ENCODE data around the gene TMEM253. TPM values are rescaled to one million over a fixed set of nuclear protein-coding genes. Genes with fewer than 3 reads are reported as not detected.

The TMEM253 gene
- polyA plus RNA-seq, 1 donor = 62.3 TPM

DNA sequence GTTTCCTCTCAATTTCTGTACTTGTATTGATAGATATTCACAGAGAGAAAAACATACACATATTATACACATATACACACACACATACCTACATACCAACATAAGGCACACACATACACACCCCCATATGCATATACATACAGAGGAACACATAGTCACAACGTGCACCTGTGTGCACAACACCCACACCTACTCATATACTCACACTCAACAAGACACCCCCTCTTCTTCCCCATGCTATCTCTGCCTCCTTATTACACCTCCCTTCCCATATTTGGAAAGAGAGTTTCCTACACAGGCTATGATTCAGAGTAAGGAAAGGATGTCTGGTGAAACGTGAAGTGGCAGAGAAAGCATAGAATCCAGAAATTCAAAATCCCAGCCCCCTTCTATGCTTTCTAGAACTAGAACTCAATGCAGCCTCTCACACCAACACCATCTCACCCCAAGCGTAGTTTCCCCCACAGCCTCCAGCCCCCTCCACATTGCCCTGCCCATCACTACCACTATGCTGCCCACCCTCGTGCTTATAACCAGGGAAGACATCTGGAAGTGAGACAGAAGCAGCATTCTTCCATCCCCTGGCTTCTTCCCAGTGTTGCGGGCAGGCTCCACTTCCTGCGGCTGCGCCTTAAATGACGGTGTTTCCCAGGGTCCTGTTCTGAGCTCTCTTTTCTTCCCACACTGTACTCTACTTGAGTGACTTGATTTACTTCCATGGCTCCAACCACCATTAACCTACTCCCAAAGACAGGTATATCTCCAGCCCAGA lies 40.8 kb upstream of the TMEM253 start:
- peak overlapping the region; percentile 46 for H3K27ac ChIP-seq (ENCODE audit: low read length)
- no peak overlapping the region for H3K4me3 ChIP-seq (ENCODE audit: low read length)

DNA sequence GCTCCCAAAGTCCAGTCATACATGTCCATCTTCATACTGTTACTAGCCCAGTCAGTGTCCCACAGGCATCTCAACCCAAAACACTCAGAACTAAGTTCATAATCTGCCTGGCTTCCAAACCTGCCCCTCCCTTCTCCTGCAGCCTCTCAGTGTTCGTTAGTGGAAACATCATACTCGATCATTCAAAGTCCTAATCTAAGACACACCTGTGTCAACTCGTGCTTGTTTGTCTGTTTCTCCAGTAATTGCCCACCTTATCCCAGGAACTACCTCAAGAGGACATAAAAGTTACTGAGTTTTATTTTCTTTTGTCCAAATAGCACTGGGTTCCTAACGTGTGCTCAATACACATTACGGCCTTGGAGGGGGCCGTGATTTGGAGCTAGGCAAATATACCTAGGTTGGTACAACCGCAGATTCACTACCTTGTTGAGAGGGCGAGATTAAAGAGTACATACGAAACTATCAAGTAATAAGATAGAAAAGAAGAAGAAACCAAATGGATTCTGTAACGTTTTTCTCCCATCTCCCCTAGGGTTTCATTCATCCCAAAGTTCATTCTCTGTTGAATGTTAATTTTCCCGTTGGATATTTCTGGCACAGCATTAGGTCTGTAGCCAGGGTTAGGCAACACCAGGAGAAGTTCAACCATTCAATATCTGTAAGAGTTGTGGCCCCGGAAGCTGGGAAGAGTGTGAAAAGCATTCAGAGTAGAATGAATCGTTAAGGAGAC lies 40.1 kb upstream of the TMEM253 start:
- peaks cover 11% of the 10 kb centered on the region for H3K4me1 ChIP-seq (ENCODE audit: control insufficient read depth, insufficient read depth, low read length)
- no peaks in the 10 kb centered on the region for H3K27me3 ChIP-seq (ENCODE audit: control insufficient read depth, insufficient read depth, low read length)
- no peaks in the 10 kb centered on the region for H3K9me3 ChIP-seq (ENCODE audit: control insufficient read depth, low read depth, low read length)
- H3K4me3 ChIP-seq (ENCODE audit: low read length) = no peak overlapping the region
- WGBS (ENCODE audit: insufficient coverage, low lambda C conversion rate) = 26% methylated on average over 5 of the region's 13 CpGs
- no peaks in the 10 kb centered on the region for H3K36me3 ChIP-seq (ENCODE audit: control insufficient read depth, insufficient read depth, low read length)
- H3K27ac ChIP-seq (ENCODE audit: low read length) = peak overlapping the region; percentile 46
- peak in 1 of 2 donors; percentile 51 for DNase-seq

More for the DNA sequence above, 40.8 kb upstream of the TMEM253 start:
- H3K27me3 ChIP-seq (ENCODE audit: control insufficient read depth, insufficient read depth, low read length) = no peaks in the 10 kb centered on the region
- DNase-seq = no peak
- peaks cover 16% of the 10 kb centered on the region for H3K4me1 ChIP-seq (ENCODE audit: control insufficient read depth, insufficient read depth, low read length)
- WGBS (ENCODE audit: insufficient coverage, low lambda C conversion rate) = 100% methylated on average over 2 of the region's 8 CpGs
- no peaks in the 10 kb centered on the region for H3K9me3 ChIP-seq (ENCODE audit: control insufficient read depth, low read depth, low read length)
- H3K36me3 ChIP-seq (ENCODE audit: control insufficient read depth, insufficient read depth, low read length) = no peaks in the 10 kb centered on the region

DNA sequence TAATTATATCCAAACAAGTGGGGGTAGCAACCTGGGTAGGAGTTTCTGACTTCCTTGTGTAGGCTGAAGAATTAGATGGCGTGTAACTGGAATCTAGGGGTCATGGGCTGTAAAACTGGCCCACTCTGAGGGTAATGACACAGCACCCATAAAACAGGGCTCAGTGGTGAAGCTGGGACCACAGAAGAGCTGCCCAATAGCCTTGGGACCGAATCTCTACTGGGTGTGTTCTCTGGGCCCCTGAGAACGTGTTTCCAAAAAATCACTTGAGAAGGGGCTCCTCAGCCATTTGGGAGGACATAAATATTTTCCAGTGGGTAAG lies 39.6 kb upstream of the TMEM253 start:
- WGBS (ENCODE audit: insufficient coverage, low lambda C conversion rate) = no CpG with 5 or more reads among the region's 3 CpGs
- Histone ChIP-seq H3K27ac (ENCODE audit: low read length) (peak overlapping the region; percentile 46), H3K9me3 (ENCODE audit: control insufficient read depth, low read depth, low read length) (no peaks in the 10 kb centered on the region)

DNA sequence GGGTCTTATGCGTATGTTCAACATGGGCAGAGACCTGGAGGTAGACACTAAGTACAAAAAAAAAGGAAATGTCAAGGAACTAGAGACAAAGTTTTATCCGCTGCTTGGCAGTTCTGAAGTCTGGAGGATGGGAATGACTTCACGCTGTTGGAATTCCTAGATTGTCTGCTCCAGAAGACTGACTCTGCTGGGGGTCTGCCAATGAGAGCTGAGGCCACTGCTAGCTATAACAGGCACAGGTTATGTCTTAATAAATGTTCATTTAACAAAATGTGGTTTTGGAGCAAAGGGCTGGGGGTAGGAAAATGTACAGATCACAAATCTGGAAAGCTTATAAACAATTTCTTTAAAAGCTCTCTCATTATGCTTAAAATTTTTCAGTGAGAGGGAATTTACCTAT lies 37.4 kb upstream of the TMEM253 start:
- Histone ChIP-seq H3K4me1 (ENCODE audit: control insufficient read depth, insufficient read depth, low read length) (peaks cover 10% of the 10 kb centered on the region), H3K9me3 (ENCODE audit: control insufficient read depth, low read depth, low read length) (no peaks in the 10 kb centered on the region), H3K36me3 (ENCODE audit: control insufficient read depth, insufficient read depth, low read length) (no peaks in the 10 kb centered on the region), H3K27ac (ENCODE audit: low read length) (no peak overlapping the region), H3K4me3 (ENCODE audit: low read length) (no peak overlapping the region), H3K27me3 (ENCODE audit: control insufficient read depth, insufficient read depth, low read length) (no peaks in the 10 kb centered on the region)
- 67% methylated on average over 1 of the region's 3 CpGs for WGBS (ENCODE audit: insufficient coverage, low lambda C conversion rate)
- no peak for DNase-seq

More for the DNA sequence above, 39.6 kb upstream of the TMEM253 start:
- Histone ChIP-seq H3K4me3 (ENCODE audit: low read length) (no peak overlapping the region), H3K4me1 (ENCODE audit: control insufficient read depth, insufficient read depth, low read length) (peaks cover 8% of the 10 kb centered on the region), H3K27me3 (ENCODE audit: control insufficient read depth, insufficient read depth, low read length) (no peaks in the 10 kb centered on the region), H3K36me3 (ENCODE audit: control insufficient read depth, insufficient read depth, low read length) (no peaks in the 10 kb centered on the region)
- no peak for DNase-seq

DNA sequence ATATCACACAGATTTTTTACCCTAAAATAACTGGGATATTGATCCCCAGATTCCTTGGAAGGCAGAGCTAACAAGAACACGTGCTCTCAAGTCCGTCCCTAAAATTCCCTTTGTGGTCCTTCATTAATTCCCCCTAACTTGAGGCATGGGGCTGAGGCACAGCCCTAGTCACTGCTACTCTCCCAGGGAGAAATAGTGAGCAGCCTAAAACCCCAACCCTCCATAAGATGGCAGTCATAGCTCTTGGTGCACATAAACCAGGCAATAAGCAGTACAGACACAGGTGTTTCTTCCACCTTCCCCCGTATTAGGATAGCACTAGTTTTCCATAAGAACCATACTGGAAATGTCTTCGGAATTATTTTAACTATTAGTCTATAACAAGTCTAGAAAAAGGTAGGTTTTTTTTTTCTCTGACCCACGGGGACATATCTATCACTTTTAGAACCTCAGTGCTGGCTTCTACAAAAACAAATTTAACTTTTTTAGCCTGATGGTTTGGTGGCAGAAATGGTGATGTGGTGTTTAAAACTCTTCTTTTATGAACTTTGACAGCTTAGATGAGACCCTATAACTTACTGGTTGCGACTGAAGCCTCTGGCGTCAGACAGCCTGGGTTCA lies 33.9 kb upstream of the TMEM253 start:
- no peak for DNase-seq
- 53% methylated on average over 2 of the region's 7 CpGs for WGBS (ENCODE audit: insufficient coverage, low lambda C conversion rate)
- Histone ChIP-seq H3K9me3 (ENCODE audit: control insufficient read depth, low read depth, low read length) (no peaks in the 10 kb centered on the region), H3K4me3 (ENCODE audit: low read length) (no peak overlapping the region), H3K27ac (ENCODE audit: low read length) (no peak overlapping the region), H3K36me3 (ENCODE audit: control insufficient read depth, insufficient read depth, low read length) (no peaks in the 10 kb centered on the region), H3K4me1 (ENCODE audit: control insufficient read depth, insufficient read depth, low read length) (peaks cover 24% of the 10 kb centered on the region), H3K27me3 (ENCODE audit: control insufficient read depth, insufficient read depth, low read length) (peaks cover 10% of the 10 kb centered on the region)

DNA sequence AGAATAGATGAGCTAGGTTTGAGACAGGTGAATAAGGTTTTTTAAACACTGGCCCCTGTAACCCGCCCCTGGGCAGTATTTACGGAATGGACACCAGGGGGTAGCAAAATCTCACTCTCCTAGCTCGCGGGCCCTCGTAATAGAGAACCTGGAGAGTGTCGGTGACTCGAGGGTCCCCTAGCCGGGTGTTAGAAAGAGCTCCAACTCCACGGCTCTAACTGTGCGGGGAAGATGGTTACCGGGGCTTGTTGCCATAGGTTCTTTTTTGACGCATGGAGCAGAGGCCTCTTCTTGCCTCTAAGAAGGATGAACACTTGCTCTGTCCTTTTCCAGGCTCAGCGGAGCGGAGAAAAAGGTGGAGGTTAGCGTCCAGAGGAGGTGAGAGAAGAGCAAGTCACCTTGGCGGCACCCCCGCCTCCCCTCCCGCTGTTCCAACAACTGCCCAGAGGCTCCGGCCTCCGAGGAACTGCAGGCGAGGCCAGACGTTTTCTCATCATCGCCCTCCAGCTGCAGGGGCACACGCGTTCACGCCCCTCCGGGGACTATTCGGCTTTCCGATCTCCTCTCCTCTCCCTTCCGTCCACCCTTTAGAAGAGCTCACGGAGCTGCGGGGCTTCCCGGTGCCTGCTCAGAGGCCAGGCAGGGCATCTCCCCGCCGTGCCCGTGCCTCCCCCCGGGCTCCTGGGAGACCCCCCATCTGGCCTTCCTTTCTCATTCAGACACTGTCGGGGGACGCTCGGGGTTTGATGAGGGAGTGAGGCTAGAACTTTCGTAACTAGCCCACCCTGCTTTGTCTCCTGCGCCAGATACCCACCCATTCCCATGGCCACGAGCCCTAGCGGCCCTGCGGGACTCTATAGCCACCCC lies 32.1 kb upstream of the TMEM253 start:
- DNase-seq = peak in 1 of 2 donors; percentile 57
- H3K36me3 ChIP-seq (ENCODE audit: control insufficient read depth, insufficient read depth, low read length) = peaks cover 8% of the 10 kb centered on the region
- H3K4me3 ChIP-seq (ENCODE audit: low read length) = peak overlapping the region; percentile 60
- H3K27me3 ChIP-seq (ENCODE audit: control insufficient read depth, insufficient read depth, low read length) = peaks cover 10% of the 10 kb centered on the region
- no CpG with 5 or more reads among the region's 45 CpGs for WGBS (ENCODE audit: insufficient coverage, low lambda C conversion rate)
- peak overlapping the region; percentile 78 for H3K27ac ChIP-seq (ENCODE audit: low read length)
- peaks cover 24% of the 10 kb centered on the region for H3K4me1 ChIP-seq (ENCODE audit: control insufficient read depth, insufficient read depth, low read length)
- no peaks in the 10 kb centered on the region for H3K9me3 ChIP-seq (ENCODE audit: control insufficient read depth, low read depth, low read length)

DNA sequence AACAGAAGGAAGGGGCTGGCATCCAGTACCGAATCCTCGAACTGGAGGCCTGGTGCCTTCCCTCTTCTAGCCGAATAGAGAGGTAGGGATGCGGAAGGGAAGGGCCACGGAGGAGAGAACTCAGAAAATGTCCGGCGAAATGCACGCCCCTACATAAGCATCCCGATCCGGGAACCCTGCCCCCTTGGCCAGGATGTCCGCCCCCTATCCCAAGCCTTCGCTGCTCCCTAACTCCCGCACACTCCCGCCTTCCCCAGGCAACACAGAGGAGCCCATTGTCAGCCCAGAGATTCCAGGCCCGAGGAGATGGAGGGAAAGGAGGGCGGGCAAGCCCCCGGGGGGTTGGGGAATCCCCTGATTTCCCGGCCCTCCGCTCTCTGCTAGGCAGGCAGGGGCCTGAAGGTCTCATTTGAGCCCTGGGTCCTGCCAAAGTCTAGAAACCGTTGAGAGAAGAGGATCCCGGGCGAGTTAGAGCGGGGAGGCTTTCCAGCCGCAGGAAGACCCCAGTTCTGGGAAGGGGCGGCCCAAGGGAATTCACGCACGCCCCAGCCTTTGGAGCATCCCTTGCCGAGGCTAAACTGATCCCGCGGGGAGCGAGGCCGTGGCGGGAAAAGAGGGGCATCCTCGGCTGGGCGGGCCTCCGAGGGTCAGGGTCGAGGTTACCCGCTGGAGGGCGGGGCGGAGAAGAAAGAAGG lies 31.3 kb upstream of the TMEM253 start:
- Histone ChIP-seq H3K27ac (ENCODE audit: low read length) (peak overlapping the region; percentile 78), H3K27me3 (ENCODE audit: control insufficient read depth, insufficient read depth, low read length) (peaks cover 10% of the 10 kb centered on the region), H3K36me3 (ENCODE audit: control insufficient read depth, insufficient read depth, low read length) (peaks cover 15% of the 10 kb centered on the region), H3K4me1 (ENCODE audit: control insufficient read depth, insufficient read depth, low read length) (peaks cover 24% of the 10 kb centered on the region), H3K9me3 (ENCODE audit: control insufficient read depth, low read depth, low read length) (no peaks in the 10 kb centered on the region), H3K4me3 (ENCODE audit: low read length) (peak overlapping the region; percentile 60)
- no CpG with 5 or more reads among the region's 40 CpGs for WGBS (ENCODE audit: insufficient coverage, low lambda C conversion rate)
- peak; percentile 37 to 60 for DNase-seq

DNA sequence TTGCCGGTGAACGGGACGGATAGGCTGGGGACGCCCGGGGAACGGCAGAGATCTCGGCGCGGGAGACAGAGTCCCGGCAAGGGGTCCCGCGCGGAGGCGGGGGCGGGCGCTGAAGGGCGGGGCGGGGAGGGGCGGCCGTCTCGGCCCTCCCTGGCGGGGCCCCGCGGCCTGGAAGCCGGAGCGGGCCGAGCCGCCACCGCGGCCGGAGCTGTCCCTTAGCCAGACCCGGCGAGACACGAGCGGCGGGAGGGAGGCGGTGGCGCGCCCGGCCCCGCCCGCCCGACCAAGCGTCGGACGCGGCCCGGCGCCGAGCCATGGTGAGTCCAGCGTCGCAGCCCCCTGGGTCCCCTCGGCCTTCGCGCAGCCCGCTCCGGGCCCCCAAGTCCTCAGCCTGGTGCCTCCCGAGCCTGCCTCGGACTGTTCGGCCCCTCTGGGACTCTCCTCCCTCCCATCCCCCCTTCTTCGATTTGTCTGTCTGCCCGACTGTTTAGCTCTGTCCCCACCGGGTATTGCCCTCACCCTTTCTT lies 30.7 kb upstream of the TMEM253 start, which contains the start of gene ARHGEF40:
TSS of gene ARHGEF40 (plus strand) at position 222 of the 527 bp plus-strand sequence. CDS start at position 315, 93 bp downstream.
- no peaks in the 10 kb centered on the region for H3K9me3 ChIP-seq (ENCODE audit: control insufficient read depth, low read depth, low read length)
- H3K4me1 ChIP-seq (ENCODE audit: control insufficient read depth, insufficient read depth, low read length) = peaks cover 24% of the 10 kb centered on the region
- peak within 1 kb of the TSS; percentile 86 for H3K27ac ChIP-seq (ENCODE audit: low read length)
- peak within 1 kb of the TSS; percentile 81 for H3K4me3 ChIP-seq (ENCODE audit: low read length)
- peaks cover 21% of the 10 kb centered on the region for H3K36me3 ChIP-seq (ENCODE audit: control insufficient read depth, insufficient read depth, low read length)
- no CpG with 5 or more reads among the region's 63 CpGs for WGBS (ENCODE audit: insufficient coverage, low lambda C conversion rate)
- peak; percentile 25 to 68 for DNase-seq
- peaks cover 10% of the 10 kb centered on the region for H3K27me3 ChIP-seq (ENCODE audit: control insufficient read depth, insufficient read depth, low read length)

DNA sequence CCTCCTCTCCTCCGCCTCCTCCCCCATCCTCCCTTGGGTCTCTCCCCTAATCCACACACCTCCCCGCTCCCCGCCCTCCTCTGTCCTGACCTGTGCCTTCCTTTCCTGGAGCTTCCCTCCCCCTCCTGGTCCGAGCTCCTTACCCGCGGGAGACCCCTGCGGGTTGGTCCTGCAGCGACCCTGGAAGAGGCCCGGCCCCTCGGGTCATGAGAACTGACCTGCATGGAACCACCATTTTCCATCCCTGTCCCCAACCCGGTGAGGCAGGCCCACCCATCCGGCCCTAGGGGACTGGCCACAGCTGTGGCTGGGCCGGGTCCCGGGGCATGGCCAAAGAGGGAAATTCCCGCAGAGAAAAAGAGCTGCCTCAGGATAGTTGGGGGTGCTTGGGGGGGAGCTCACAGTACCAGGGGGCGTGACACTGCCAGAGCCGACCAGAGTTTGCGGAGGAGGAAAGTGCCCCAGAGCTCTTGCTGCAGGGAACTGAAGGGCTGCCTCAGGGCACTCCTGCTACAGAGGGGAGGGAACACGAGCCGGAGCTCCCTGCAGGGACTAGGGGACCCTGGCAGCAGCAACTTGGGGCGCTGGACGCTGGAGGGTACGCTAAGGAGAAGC lies 30.1 kb upstream of the TMEM253 start:
- Histone ChIP-seq H3K27ac (ENCODE audit: low read length) (peak overlapping the region; percentile 86), H3K4me3 (ENCODE audit: low read length) (peak overlapping the region; percentile 81), H3K36me3 (ENCODE audit: control insufficient read depth, insufficient read depth, low read length) (peaks cover 26% of the 10 kb centered on the region), H3K4me1 (ENCODE audit: control insufficient read depth, insufficient read depth, low read length) (peaks cover 24% of the 10 kb centered on the region), H3K9me3 (ENCODE audit: control insufficient read depth, low read depth, low read length) (no peaks in the 10 kb centered on the region), H3K27me3 (ENCODE audit: control insufficient read depth, insufficient read depth, low read length) (peaks cover 10% of the 10 kb centered on the region)
- DNase-seq = peak; percentile 32 to 59
- no CpG with 5 or more reads among the region's 23 CpGs for WGBS (ENCODE audit: insufficient coverage, low lambda C conversion rate)

Data from large intestine (tissue), 3 donors.